GM19240 (cell line): ENCODE data around the gene MAMLD1.

Experiments used
- DNase-seq: peaks from one replicate; pipeline ENCODE4 v3.0.0; 2011; ENCODE audit warnings: low spot score; ENCODE audit not compliant: insufficient read length

MAMLD1 gene

DNA sequence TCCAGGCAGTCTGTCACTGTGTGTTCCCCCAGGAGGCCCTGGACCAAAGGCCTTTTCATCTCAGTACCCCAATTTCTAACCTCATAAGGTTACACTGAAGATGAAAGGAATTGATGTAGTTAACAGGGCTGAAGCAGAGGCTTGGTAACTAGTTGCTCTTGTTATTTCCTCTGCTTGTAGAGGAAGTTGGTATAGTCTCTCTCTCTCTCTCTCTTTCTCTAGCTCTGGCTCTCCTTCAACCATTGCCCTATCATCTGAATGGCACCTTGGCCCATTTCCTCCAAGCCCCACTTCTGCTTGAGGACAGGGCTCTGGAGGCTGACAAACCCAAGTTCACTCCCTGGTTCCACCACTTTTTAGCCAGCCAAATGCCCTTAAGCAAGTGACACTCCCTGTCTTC, 96.1 kb downstream of the MAMLD1 start:
- no peak for DNase-seq

GRCh38 chrX:150460063-150460462, 96.9 kb downstream of the MAMLD1 start:
- no peak for DNase-seq

DNA sequence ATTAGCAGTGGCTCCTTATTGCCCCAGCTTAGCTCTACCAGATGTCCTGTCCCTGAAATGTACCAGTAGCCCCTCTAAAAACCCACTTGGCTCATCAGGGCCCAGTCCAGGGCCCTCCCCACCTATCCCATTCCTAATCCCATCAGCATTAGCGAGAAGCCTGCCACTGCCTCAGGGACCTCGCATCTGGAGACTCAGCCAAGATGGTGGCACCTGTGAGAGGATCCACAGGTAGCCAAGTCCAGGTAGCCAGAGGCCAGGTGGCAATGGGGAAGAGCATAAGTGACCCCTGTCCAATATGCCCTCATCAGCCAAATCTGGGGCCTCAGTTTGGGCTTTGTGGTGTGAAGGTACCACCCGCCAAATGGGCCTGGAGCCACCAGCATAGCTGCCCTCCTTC, 97.7 kb downstream of the MAMLD1 start:
- no peak for DNase-seq

DNA sequence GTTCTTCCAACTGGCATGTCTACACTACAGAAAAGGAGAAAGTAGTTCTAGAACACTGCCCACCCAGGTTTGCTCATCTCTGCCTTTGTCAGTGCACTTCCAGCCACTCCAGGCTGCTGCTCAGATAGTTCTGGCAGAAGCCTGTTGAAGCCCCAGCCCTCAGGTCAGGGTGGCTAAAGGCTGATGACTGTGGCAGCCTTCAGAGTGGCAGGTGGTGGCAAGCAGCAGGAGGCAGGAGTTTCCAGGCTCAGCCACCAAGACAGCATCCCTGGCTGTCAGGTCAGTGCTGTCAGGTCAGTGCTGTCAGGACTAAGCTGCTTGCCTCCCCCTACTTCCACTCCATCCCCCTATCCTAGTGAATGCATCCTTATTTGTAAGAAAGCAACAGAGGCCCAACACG, 100.4 kb downstream of the MAMLD1 start:
- DNase-seq: no peak

- no peak for DNase-seq
These were observed 100.9 kb downstream of the MAMLD1 start for GRCh38 chrX:150464001-150464400.

DNA sequence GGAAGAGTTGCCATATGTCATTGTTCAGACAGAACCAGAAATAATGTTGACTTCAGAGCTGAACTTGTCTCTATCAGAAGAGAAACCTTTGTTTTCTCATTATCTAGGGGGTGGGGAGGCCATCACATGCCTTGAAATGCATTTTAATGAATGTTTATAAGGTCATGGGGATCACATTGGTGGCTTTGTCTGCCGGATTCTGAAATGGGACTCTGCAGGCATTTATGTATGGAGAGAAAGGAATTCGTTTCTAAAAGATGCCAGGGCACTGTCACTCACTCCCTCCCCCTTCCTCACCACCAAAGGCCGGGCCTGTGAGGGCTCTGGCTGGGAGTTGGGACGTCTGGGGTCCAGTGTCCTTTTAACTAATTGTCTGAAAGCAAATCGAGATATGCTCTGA, 102.2 kb downstream of the MAMLD1 start:
- no peak for DNase-seq

- DNase-seq: no peak
These were observed 103.0 kb downstream of the MAMLD1 start for GRCh38 chrX:150465881-150466775.

- no peak for DNase-seq
These were observed 109.2 kb downstream of the MAMLD1 start for GRCh38 chrX:150472306-150472705.

GRCh38 chrX:150473371-150473770, 110.3 kb downstream of the MAMLD1 start:
- DNase-seq: no peak

DNA sequence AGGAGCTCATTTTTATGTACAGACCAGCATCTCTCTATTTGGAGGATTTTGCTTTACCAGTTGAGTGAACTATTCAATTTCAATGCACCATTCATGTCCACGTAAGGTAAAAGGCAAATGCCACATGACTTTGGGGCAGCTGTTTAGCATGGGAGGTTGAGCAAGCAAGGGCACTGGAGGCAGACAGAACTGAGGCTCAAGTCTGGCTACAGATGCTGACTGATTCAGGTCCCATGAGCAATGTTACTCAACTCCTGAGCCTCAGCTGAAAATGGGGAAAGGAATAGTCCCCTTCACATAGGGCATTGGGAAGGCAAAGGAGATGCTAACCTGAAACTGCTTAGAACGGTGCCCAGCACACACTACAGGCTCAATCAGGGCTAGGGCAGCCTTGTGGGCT, 112.3 kb downstream of the MAMLD1 start:
- DNase-seq: no peak

- no peak for DNase-seq
These were observed 113.1 kb downstream of the MAMLD1 start for GRCh38 chrX:150476164-150476699.

DNA sequence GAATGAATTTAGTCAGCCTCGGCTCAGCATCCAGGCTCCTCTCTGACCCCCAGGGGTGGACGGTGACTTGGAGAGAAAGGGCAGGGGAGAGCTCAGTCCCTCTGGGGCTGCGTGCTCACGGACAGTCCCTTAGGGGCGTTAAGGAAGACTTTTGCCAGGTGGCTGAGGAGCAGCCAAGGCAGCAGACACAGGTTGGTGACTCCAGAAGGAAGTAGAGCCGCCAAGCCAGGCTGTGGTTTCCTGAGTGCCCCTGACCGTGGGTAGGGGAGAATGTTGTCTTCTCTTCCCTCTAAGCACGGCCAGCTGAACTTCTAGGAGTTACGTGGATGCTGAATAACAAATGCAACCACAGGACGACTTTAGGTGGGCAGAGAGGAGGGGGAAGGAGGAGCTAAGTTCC, 114.3 kb downstream of the MAMLD1 start:
- no peak for DNase-seq

DNA sequence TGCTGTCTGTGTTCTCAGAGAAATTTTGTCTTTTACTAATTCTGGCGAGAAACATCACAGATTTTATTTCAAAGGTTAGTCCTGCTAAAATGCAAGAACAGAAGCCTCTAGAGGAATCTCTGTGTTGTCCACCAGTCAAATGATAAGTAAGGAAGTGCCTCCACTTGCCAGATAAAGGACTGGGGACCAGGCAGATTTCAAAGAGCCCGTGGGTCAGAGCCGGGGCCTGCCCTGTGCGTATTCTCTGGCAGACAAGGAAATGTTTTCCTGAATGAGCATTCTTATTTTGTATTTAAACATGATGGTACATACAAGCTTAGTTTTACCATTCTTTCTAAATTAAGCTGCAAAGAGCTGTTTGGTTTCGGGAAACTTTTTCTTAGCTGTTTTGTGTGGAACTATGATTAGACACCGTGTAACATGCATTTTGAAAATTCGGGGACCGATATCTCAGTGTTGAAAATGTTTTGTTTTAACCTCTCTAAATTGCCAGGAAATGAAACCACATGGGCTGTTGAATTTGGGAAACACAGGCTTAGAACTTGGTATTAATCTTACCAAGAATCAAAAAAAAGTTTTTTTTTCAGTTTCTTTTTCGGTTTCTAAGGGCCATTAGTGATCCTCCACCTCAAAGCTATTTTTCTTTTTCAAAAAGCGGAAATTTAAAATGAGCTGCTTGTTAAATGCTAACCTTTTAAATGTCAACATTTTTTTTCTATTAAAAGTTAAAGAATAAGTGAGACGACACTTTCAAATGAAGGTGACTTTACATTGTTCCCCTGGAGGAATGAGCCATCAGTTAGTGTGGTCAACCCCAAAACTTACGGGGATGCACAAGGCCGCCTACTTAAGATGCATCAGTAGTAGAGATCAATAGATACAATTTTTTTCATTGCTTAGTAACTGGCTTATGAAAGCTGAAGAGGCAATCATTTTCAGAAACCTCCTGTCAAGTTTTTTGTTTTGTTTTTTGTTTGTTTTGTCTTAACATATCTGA, 115.7 kb downstream of the MAMLD1 start:
- DNase-seq: no peak

DNA sequence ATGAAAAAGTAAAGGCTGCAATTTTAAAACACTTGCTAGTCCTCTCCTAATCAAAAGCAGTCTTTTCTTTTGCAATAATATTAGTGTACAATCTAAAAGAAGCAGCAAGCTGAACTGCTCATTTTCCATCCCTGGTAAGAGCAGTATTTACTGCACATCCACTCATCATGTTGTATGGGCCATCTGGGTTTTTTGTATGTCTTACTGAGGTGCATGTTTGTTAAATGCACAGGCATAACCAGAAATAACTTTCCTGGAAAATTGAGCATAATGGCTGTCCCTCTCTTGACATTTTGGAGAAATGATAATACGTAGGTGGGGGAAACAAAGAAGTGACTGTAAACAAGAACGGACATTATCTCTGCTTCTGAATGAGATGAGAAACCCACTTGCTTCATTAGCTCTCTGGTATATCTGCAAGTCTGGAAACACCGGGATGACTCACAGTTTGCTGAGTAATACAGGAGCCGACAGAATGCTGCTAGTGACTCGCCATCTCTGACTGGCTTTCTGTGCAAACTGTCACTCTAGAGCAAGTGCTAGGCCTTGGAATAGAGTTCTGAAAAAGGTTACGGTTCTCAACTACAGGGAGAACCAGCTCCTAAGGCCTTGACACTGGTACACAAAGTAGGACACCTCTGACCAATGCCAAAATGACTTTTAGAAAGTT, 119.6 kb downstream of the MAMLD1 start:
- DNase-seq: no peak

DNA sequence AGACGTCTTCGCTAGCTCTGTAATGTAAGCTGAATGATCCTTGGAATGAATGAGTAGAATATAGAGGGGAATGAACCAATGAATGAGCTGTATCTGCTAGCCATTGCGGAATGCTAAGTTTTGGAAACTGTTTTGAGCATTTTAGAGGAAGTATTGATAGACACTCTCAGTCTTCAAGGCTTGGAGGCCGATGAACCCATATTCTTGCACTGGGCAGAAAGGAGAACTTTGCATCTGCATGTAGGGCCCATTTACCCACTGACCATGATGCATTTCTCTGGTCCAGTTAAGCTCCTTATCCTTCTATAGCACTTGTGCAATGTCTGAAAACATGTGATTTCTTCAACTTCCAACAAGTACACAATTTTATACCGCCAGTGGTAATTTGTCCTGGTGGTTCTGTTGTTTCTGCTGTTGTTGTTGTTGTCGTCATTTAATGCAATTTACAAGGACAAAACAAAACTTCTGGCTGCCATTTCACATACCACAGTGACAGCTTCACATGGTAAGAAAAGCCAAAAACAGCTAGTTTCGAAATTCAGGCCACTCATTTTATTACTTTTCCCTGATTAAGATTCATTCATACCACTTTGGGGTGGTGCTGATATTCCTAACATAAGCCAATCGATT, 120.4 kb downstream of the MAMLD1 start:
- DNase-seq: no peak

DNA sequence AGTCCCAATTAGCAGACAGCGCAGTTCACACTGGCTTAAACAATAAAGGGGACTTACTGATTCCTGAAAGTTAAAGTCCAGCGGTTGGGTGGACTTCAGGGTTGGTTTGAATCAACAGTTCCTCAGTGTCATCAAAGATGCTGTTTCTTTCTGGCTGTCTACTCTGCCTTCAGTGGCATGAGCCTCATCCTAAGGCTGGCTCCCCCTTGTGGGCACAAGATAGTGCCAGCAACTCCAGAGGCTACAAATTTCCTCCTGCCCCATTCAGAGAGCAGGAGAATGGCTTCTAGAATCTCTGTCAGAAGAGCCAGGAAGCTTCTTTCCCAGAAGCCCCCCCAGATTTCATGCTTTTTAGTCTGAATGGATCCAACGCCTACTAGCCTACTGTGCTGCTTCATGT, 122.9 kb downstream of the MAMLD1 start:
- no peak for DNase-seq

DNA sequence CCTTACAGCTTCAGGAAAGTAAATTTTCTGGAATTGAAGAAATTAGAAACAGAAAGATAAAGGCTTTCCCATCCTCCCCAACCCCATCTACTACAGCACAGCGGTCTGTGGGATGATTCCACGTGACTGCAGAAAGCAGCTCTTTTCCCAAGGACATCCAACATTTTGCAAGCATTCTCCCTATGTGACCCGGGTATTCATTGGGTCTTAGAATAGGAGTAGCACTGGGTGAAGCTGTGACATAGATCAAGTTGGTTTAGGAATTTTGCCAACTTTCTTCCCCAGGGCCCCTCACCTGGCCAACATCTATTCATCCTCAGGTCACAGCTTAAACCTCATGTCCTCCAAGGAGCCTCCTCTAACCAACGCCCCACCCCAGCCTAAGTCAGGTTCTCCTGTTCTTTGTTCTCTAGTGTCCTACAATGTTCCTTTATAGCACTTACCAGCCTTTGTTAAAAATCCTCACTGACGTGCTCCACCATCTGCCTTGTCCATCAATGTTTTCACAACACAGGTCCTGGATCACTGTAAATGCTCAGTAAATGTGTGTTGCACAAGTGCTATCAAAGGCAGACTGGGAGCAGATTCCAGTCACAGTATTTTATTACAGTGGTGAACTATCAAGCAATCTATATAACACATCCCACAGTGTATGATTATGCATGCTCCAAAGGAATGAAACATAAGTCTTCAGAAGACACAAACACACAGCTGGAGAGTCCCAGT, 124.4 kb downstream of the MAMLD1 start:
- no peak for DNase-seq

DNA sequence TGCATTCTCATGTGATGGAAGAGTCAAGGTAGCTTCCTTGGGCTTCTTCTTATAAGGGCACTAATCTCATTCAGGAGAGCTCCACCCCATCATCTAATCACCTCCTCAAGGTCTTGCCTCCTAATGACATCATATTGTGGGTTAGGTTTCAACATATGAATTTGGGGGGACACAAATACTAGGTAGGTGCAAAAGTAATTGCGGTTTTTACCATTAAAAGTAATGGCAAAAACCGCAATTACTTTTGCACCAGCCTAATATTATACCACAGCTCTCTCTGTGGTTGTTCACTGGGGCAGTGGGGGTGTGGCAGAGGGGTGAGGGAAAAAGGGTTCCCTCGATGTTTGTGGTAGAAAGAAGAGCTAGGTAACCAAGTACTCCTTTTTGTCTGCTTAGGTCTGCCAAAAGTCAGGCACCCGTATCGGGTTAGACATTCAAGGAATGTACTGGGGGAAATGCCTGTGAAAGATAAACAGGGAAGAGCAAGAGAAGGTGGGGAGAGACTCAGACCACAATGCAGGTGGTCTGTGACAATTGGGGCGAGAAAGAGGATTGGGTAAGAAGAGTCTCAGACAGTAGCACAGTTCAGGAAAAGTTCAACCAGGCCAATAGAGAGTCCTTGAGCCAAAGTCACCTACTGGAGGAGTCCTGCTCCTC, 126.4 kb downstream of the MAMLD1 start:
- DNase-seq: no peak

GRCh38 chrX:150495496-150495895, 132.4 kb downstream of the MAMLD1 start:
- DNase-seq: no peak

DNA sequence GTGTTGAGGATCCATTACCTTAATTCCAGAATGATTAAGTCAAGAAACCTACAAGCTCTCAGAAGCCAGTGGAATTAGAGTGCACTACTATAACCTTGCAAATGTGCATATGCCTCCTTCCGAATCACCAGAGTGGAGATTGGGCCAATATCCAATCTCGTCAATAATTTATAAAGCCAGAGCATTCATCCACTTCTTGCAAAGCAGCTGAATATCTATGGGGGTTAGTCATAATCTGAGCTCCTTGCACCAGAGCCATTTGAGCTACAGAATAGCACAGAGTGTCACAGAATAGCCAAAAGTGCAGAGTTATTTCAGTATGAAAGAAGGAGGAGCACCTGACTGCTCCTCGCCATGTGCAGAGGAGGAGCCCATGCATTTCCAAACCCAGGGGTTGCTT, 136.1 kb downstream of the MAMLD1 start:
- DNase-seq: no peak
